OCI-LY7 (cell line): Measurements from ENCODE around the gene ARHGEF39. TPM values are rescaled to one million over a fixed set of nuclear protein-coding genes. Genes with fewer than 3 reads are reported as not detected.
A peak's percentile ranks its signal among the peaks of the same experiment; 100 is the strongest.

ENCODE experiments used
- BruUV-seq: library from RNA; stranded (reverse); fragments of 400-500 nt; replicated peaks from 2 replicates; lab custom pipeline; 2021; lab: Mats Ljungman, UMichigan
- CTCF ChIA-PET: fragments of 300-600 bp; sonication (Branson Sonifier 250); formaldehyde crosslinking; loops from one replicate; lab custom pipeline; 2022; ENCODE audit warnings: antibody characterized with exemption; ENCODE audit not compliant: unreplicated experiment; lab: Charles Lee
- POLR2A ChIA-PET: fragments of 300-600 bp; sonication (Branson Sonifier 250); formaldehyde crosslinking; loops from one replicate; lab custom pipeline; 2022; ENCODE audit warnings: antibody characterized with exemption; lab: Charles Lee
- DNase-seq: peaks from one replicate; pipeline ENCODE4 v3.0.0-alpha.2; 2015; ENCODE audit warnings: low spot score
- H2AFZ ChIP-seq: fragments of 200-600 bp; sonication (generic), shearing (Covaris generic); 2 replicates; pipeline ENCODE4 v1.6.1; 2014; ENCODE audit warnings: mild to moderate bottlenecking, antibody characterized with exemption, low read length, moderate library complexity
- H3K27ac ChIP-seq: fragments of 200-600 bp; sonication (generic); 2 replicates; pipeline ENCODE4 v1.5.1; 2014; ENCODE audit warnings: mixed run types, low read depth, mild to moderate bottlenecking, moderate library complexity, low read length, inconsistent platforms; ENCODE audit not compliant: poor library complexity, severe bottlenecking
- H3K36me3 ChIP-seq: fragments of 200-600 bp; sonication (generic); 2 replicates; pipeline ENCODE4 v1.6.1; 2014; ENCODE audit warnings: mild to moderate bottlenecking, antibody characterized with exemption, low read length, moderate library complexity, mixed read lengths; ENCODE audit not compliant: insufficient read depth
- H3K4me1 ChIP-seq: fragments of 200-600 bp; sonication (generic); 2 replicates; pipeline ENCODE4 v1.5.1; 2014; ENCODE audit warnings: mild to moderate bottlenecking, low read length; ENCODE audit not compliant: insufficient read depth, poor library complexity, severe bottlenecking
- H3K4me2 ChIP-seq: fragments of 200-600 bp; sonication (generic); 2 replicates; pipeline ENCODE4 v1.6.1; 2014; ENCODE audit warnings: mild to moderate bottlenecking, low read length
- H3K4me3 ChIP-seq: fragments of 200-600 bp; sonication (generic); 2 replicates; pipeline ENCODE4 v1.5.1; 2014; ENCODE audit warnings: mild to moderate bottlenecking, low read depth, low read length; ENCODE audit not compliant: poor library complexity, severe bottlenecking
- H3K79me2 ChIP-seq: fragments of 200-600 bp; sonication (generic); 2 replicates; pipeline ENCODE4 v1.6.1; 2016; ENCODE audit warnings: low read depth, mild to moderate bottlenecking, low read length, moderate library complexity, mixed read lengths; ENCODE audit not compliant: insufficient read depth
- H3K9me2 ChIP-seq: fragments of 200-600 bp; sonication (generic); 2 replicates; pipeline ENCODE4 v1.6.1; 2016; ENCODE audit warnings: mild to moderate bottlenecking, low read length, mixed read lengths; ENCODE audit not compliant: insufficient read depth
- H3K9me3 ChIP-seq: fragments of 200-600 bp; sonication (generic); 2 replicates; pipeline ENCODE4 v1.6.1; 2014; ENCODE audit warnings: mild to moderate bottlenecking, mixed run types, low read length, mixed read lengths
- H4K20me1 ChIP-seq: fragments of 200-600 bp; sonication (generic); 2 replicates; pipeline ENCODE4 v1.6.1; 2014; ENCODE audit warnings: mild to moderate bottlenecking, antibody characterized with exemption, low read length, moderate library complexity, mixed read lengths; ENCODE audit not compliant: insufficient read depth
- CTCF ChIP-seq: fragments of 200-600 bp; sonication (generic); conservative IDR thresholded peaks from 2 replicates; pipeline ENCODE4 v1.5.1; 2014; ENCODE audit warnings: mild to moderate bottlenecking, antibody characterized with exemption, low read length, moderate library complexity, mixed read lengths
- EZH2phosphoT487 ChIP-seq: fragments of 200-600 bp; sonication (generic); IDR thresholded peaks from 2 replicates; pipeline ENCODE4 v1.6.1; 2018; ENCODE audit warnings: low read depth, borderline replicate concordance, mild to moderate bottlenecking, mixed run types, antibody characterized with exemption, low read length, moderate library complexity, mixed read lengths
- intact Hi-C: fragments of 100-400 bp; cut with micrococcal nuclease; formaldehyde crosslinking; loops from one replicate; pipeline ENCODE4 v1.10.0; 2022; ENCODE audit not compliant: unreplicated experiment
- total RNA-seq, 2 experiments: library from RNA; depleted of rRNA in 1 of 2; stranded (reverse); fragments of >200 nt in 1 of 2; shearing (Covaris generic) in 1 of 2; gene quantifications; 2 replicates each; pipeline ENCODE4 v1.2.3, GENCODE V29; 2014 to 2022

ARHGEF39 gene
- total RNA-seq, 2 experiments from 2014 or later = 30.8 to 48.1 TPM

- H3K9me2 ChIP-seq = no peaks in the 10 kb centered on the region
- no TSS peak for BruUV-seq
- peaks cover 56% of the 10 kb centered on the region for H3K4me1 ChIP-seq
- no peaks in the 10 kb centered on the region for H3K9me3 ChIP-seq
- H3K36me3 ChIP-seq = peaks cover 23% of the 10 kb centered on the region
- peak overlapping the region; percentile 33; the same call in 1 of the 2 replicates for H2AFZ ChIP-seq
- DNase-seq = no peak
- POLR2A ChIA-PET = interaction anchor here (0.6 to 7.6 kb wide), 6 partner anchors 13 to 32 kb away, joined by 3 to 110 read pairs (median 3); partner anchors contain the start of genes ARHGEF39 and CD72
- no peak overlapping the region for H3K4me3 ChIP-seq
- H3K4me2 ChIP-seq = peak overlapping the region; percentile 78
- H3K27ac ChIP-seq = peak overlapping the region; percentile 89
- CTCF ChIA-PET = interaction anchor here (0.9 to 1.5 kb wide), 3 partner anchors 33 to 75 kb away, joined by 3 to 4 read pairs (median 4); no protein-coding TSS in a partner anchor
- peaks cover 31% of the 10 kb centered on the region; the same call in 1 of the 2 replicates for H3K79me2 ChIP-seq
- no peaks in the 10 kb centered on the region for H4K20me1 ChIP-seq
- intact Hi-C loops = no loop called here
- TF ChIP-seq CTCF (no peak), EZH2phosphoT487 (no peak)
Observed at GRCh38 chr9:35651956-35652828, 12.8 kb downstream of the ARHGEF39 start.

GRCh38 chr9:35650341-35651158 is 14.4 kb downstream of the ARHGEF39 start, which contains the start of gene SIT1:
Gene SIT1 (minus strand): TSS chr9:35650931. CDS start chr9:35650853, 78 bp downstream.
- peak; percentile 82 for DNase-seq
- Histone ChIP-seq H3K79me2 (peaks cover 34% of the 10 kb centered on the region; the same call in 1 of the 2 replicates), H3K4me2 (peak within 1 kb of the TSS; percentile 78), H3K27ac (peak within 1 kb of the TSS; percentile 89), H3K9me2 (no peaks in the 10 kb centered on the region), H3K9me3 (no peaks in the 10 kb centered on the region), H3K4me1 (peaks cover 66% of the 10 kb centered on the region), H2AFZ (peak within 1 kb of the TSS; percentile 33), H3K36me3 (peaks cover 23% of the 10 kb centered on the region), H4K20me1 (no peaks in the 10 kb centered on the region), H3K4me3 (peak within 1 kb of the TSS; percentile 92)
- ChIA-PET POLR2A (interaction anchor here (0.7 to 7.6 kb wide), 13 partner anchors 11 to 114 kb away, joined by 3 to 110 read pairs (median 4); partner anchors contain the start of genes ARHGEF39, CD72, CREB3 and TLN1), CTCF (interaction anchor here (0.6 to 1.5 kb wide), 6 partner anchors 31 to 98 kb away, joined by 3 to 9 read pairs (median 4); partner anchors contain the start of genes GBA2 and RGP1)
- TF ChIP-seq CTCF (no peak), EZH2phosphoT487 (no peak)
- no TSS peak for BruUV-seq
- intact Hi-C loops = no loop called here
